Activated T-cell treated with anti-CD3 and anti-CD28 coated beads, Interleukin-2, amount 50 U/mL, for 48 hours (primary cell): ENCODE data around the gene RORC.
"Not testable (repeated sequence)": the region's sequence is repeated elsewhere in the genome, so short reads cannot be mapped to it uniquely, and the experiment has no call there.

ENCODE experiments used
- DNase-seq, 2 experiments: peaks; one replicate each; pipeline ENCODE4 v3.0.0-alpha.2; 2020

The RORC gene

GRCh38 chr1:151831605-151832004, at the start of gene RORC:
RORC (minus strand) TSS chr1:151831802; CDS start chr1:151831764, 38 bp downstream.
- no peak for DNase-seq

- no peak for DNase-seq
Observed at GRCh38 chr1:151875419-151876097, 44.0 kb upstream of the RORC start.

- not testable (repeated sequence) for DNase-seq
Observed at GRCh38 chr1:151872776-151873175, 41.2 kb upstream of the RORC start.

GRCh38 chr1:151871284-151872030, 39.9 kb upstream of the RORC start:
- DNase-seq, result no peak

- DNase-seq, result no peak
Observed at GRCh38 chr1:151868486-151868885, 36.9 kb upstream of the RORC start.

- no peak for DNase-seq
Observed at GRCh38 chr1:151867765-151868411, 36.3 kb upstream of the RORC start.

DNA sequence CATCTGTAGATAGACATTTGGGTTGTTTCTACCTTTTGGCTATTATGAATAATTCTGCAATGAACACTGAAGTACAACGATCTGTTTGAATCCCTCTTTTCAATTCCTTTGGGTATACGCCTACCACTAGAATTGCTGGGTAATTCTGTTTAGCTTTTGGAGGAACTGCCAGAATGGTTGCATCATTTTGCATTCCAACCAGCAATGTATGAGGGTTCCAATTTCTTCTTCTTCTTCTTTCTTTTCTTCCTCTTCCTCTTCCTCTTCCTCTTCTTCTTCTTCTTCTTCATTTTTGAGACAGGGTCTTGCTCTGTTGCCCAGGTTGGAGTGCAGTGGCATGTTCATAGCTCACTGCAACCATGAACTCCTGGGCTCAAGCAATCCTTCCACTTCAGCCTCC, 35.7 kb upstream of the RORC start:
- DNase-seq, result no peak

GRCh38 chr1:151864411-151864810, 32.8 kb upstream of the RORC start:
- DNase-seq, result no peak

DNA sequence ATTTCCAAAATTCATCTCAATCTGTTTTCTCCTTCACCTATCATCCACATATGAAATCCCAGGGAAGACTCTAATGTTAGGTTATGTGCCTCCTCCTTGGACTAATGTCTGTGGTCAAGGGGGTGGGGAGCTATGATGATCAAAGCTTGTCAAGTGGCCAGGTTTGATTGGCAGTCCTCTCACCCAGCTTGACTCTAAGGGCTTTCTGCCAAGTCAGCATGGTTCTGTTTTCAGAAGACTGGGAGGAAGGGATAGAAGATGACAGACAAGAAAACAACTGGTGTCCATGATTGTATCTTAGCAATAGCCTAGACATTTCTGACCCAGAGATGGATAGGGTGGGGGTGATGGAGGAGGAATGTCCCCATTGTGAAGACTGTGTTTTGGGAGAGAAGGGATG, 31.0 kb upstream of the RORC start:
- DNase-seq, result no peak

DNA sequence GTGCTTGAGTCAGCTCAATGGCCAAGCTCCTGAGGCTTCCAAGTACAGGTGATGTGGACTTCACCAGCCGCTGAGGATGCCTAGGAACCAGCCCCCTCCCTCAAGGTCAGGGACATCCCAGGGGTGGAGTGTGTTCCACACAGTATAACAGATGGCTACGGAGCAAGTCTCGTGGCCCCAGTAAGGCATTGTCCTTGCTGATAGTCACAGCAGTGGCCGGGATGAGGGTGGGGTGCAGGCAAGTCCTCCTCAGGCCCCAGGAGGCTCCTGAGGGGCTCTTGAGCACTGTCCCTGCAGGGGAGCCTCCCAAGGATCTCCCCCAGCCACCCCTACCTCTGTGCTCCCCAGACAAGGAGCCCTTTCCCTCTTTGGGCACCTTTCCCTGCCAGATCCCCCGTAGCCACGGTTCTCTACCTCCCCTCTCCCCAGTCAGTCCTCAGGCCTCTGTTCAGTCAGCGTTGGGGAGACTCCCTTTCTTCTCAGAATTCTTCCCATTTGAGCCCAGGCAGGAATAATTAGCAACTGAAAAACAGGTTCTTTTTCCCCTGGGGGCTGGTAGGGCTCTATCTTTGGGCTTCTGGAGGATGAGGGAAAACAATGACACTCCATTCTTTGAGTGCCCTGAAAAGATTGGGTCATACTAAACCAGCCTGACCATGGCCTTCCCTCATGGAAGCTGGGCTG, 29.0 kb upstream of the RORC start:
- no peak for DNase-seq

DNA sequence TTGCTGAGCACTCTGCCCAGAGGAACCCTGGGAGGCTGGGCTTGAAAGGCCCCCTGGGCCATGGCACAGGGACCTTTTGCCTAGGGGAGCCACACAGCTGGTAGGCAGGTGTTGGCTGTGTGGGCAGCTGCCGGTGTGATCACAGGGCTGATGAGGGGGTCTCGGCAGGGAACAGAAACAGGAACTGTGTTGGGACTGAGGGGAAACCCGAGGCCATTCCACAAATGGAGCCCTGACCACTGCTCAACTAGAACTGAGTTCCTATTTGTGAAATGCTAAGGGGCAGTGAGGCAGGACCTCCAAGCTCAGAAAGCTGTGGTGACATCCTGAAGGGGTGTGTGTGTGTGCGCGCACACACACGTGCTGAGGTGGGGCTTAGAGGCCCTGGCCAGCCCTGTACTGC, 28.3 kb upstream of the RORC start:
- no peak for DNase-seq

GRCh38 chr1:151858886-151859665, 27.5 kb upstream of the RORC start:
- no peak for DNase-seq

- DNase-seq, result no peak
Observed at GRCh38 chr1:151858030-151858746, 26.6 kb upstream of the RORC start.

DNA sequence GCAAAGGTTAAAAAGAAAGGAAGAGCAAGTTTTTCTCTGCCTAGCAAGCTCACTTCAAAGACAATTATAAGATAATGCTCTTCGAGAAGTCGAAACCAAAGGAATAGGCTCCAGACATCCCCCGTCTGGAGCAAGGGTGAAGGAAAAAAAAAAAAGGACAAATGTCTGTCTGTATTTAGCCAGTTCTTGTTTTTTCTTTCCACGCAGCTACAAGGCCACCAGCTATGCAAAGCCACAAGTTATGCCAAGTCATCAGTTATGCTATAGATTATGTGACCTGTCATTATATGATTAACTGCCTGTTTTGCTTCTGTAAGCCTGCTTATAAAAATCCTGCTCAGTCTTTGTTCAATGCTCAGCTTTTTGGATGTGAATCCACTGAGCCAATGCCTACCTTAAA, 24.3 kb upstream of the RORC start:
- DNase-seq, result no peak

DNA sequence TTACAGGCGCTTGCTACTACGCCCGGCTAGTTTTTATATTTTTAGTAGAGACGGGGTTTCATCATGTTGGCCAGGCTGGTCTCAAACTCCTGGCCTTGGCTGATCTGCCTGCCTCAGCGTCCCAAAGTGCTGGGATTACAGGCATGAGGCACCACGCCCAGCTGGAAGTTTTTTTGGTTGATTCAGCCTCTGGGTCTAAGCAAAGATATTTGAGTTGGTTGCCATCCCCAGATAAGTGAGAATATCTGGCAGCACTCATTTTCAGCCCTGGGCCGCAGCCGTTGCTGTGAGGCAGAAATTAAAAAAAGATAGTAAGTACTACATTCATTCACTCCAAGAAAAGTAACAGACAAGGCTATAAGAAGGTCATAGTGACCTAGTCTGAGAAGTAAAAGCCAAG, 23.9 kb upstream of the RORC start:
- DNase-seq, result not testable (repeated sequence)

DNA sequence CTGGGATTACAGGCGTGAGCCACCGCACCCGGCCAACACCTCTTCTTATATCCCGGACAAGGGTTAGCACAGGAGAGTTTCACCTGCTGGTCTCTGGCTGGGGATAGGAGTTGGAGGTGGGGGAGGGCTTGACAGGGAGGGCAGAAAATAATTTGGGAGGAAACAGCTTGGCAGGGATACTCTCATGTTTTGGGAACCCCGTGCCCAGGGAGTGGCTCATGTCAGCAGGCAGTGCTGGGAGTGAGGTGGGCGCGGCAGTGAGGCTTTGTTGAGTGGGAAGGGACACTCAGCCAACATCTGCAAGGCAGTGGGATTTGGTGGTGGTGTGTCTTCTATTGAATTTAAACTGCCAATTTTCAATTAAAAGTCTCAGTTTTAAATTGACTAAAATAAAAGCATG, 23.1 kb upstream of the RORC start:
- DNase-seq, result no peak

- DNase-seq, result no peak
Observed at GRCh38 chr1:151853411-151853943, 21.9 kb upstream of the RORC start, which contains the start of gene THEM5. THEM5 (minus strand) TSS chr1:151853712; CDS start chr1:151853565, 147 bp downstream.

DNA sequence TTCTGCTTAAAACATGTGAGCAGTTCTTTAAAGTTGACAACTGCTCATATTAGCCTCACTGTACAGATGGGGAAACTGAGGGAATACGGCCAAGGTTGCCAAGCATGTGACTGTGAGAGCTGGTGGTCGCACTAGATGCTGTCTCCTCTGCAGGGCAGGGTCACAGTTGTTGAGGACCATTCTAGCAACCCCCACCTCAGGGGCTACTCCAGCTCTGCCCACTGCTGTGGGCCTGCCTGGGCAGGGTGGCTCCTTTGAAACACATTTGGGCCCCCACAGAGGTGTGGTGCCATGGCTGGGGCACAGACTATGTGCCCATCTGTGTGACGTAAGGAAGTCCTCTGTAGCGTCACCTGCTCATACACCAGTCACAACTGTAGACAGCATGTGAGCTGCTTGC, 21.1 kb upstream of the RORC start:
- no peak for DNase-seq

- DNase-seq, result no peak
Observed at GRCh38 chr1:151851886-151852285, 20.3 kb upstream of the RORC start.

- DNase-seq, result no peak
Observed at GRCh38 chr1:151849871-151850270, 18.3 kb upstream of the RORC start.

- no peak for DNase-seq
Observed at GRCh38 chr1:151849126-151849525, 17.5 kb upstream of the RORC start.
